Nephron progenitor cell (in vitro differentiated cells): ENCODE data around the gene TMEM109.

Source experiments
- DNase-seq: peaks from one replicate; pipeline ENCODE4 v3.0.0; 2021
- H3K27ac Mint-ChIP-seq: 2 replicates; pipeline ENCODE4 v1.8.0; 2021; ENCODE audit warnings: mild to moderate bottlenecking, moderate library complexity, mixed read lengths
- H3K27me3 Mint-ChIP-seq: 2 replicates; pipeline ENCODE4 v1.8.0; 2021; ENCODE audit warnings: mild to moderate bottlenecking, low read depth, mixed read lengths; ENCODE audit not compliant: poor library complexity
- H3K36me3 Mint-ChIP-seq: 2 replicates; pipeline ENCODE4 v1.8.0; 2021; ENCODE audit warnings: low read depth, mixed read lengths
- H3K4me1 Mint-ChIP-seq: 2 replicates; pipeline ENCODE4 v1.8.0; 2021; ENCODE audit warnings: mixed read lengths
- H3K4me3 Mint-ChIP-seq: 2 replicates; pipeline ENCODE4 v1.8.0; 2021; ENCODE audit warnings: mild to moderate bottlenecking, moderate library complexity, mixed read lengths
- H3K9me3 Mint-ChIP-seq: 2 replicates; pipeline ENCODE4 v1.8.0; 2021; ENCODE audit warnings: mild to moderate bottlenecking, moderate library complexity, mixed read lengths
- CTCF ChIP-seq: fragments of 200-600 bp; sonication (generic); IDR thresholded peaks from 2 replicates; pipeline ENCODE4 v1.5.0; 2021; ENCODE audit warnings: antibody characterized with exemption

TMEM109 gene

GRCh38 chr11:60937144-60937527 is 23.2 kb downstream of the TMEM109 start:
- Mint-ChIP-seq H3K27ac (peak overlapping the region; percentile 94), H3K4me1 (peaks cover 35% of the 10 kb centered on the region), H3K4me3 (no peak overlapping the region), H3K9me3 (no peaks in the 10 kb centered on the region), H3K27me3 (peaks cover 5% of the 10 kb centered on the region), H3K36me3 (peaks cover 23% of the 10 kb centered on the region)
- no peak for TF ChIP-seq CTCF
- DNase-seq, result no peak

- no peak for DNase-seq
- Mint-ChIP-seq H3K4me1 (peaks cover 38% of the 10 kb centered on the region), H3K27me3 (peaks cover 5% of the 10 kb centered on the region), H3K4me3 (no peak overlapping the region), H3K9me3 (no peaks in the 10 kb centered on the region), H3K27ac (peak overlapping the region; percentile 94), H3K36me3 (peaks cover 19% of the 10 kb centered on the region)
- TF ChIP-seq CTCF, result no peak
These were observed 23.9 kb downstream of the TMEM109 start for GRCh38 chr11:60937811-60938210.

- no peak for DNase-seq
- Mint-ChIP-seq H3K4me3 (peak overlapping the region; percentile 18), H3K9me3 (no peaks in the 10 kb centered on the region), H3K36me3 (peaks cover 19% of the 10 kb centered on the region), H3K27me3 (peaks cover 5% of the 10 kb centered on the region), H3K27ac (peak overlapping the region; percentile 86), H3K4me1 (peaks cover 45% of the 10 kb centered on the region)
- TF ChIP-seq CTCF, result no peak
These were observed 24.5 kb downstream of the TMEM109 start for GRCh38 chr11:60938500-60938899.

- Mint-ChIP-seq H3K36me3 (peaks cover 13% of the 10 kb centered on the region), H3K4me1 (peaks cover 40% of the 10 kb centered on the region), H3K27ac (no peak overlapping the region), H3K9me3 (no peaks in the 10 kb centered on the region), H3K27me3 (peaks cover 8% of the 10 kb centered on the region), H3K4me3 (no peak overlapping the region)
- TF ChIP-seq CTCF, result no peak
- DNase-seq, result no peak
These were observed 25.3 kb downstream of the TMEM109 start for GRCh38 chr11:60939301-60939700.

- Mint-ChIP-seq H3K27ac (no peak overlapping the region), H3K9me3 (no peaks in the 10 kb centered on the region), H3K27me3 (peaks cover 9% of the 10 kb centered on the region)
These were observed 25.9 kb downstream of the TMEM109 start for GRCh38 chr11:60939855-60940254.

More at GRCh38 chr11:60939855-60940254, 25.9 kb downstream of the TMEM109 start:
- TF ChIP-seq CTCF, result no peak
- DNase-seq, result no peak
- Mint-ChIP-seq H3K4me1 (peaks cover 42% of the 10 kb centered on the region), H3K36me3 (peaks cover 13% of the 10 kb centered on the region), H3K4me3 (no peak overlapping the region)
